Vagina (tissue), 2 donors: Measurements from ENCODE around the gene RNF141.

Experiments
- POLR2A ChIP-seq, 2 donors: fragments of 450-650 bp; IDR thresholded peaks; one replicate each; pipeline ENCODE4 v1.6.1; 2017; ENCODE audit warnings: antibody characterized with exemption in 2 of 2, mild to moderate bottlenecking in 2 of 2, moderate library complexity in 2 of 2
- POLR2AphosphoS5 ChIP-seq, 2 donors: sonication (generic); formaldehyde crosslinking; IDR thresholded peaks; one replicate each; pipeline ENCODE4 v1.9.0; 2017; ENCODE audit warnings: antibody characterized with exemption in 2 of 2, mild to moderate bottlenecking in 2 of 2, low read depth in 1 of 2; ENCODE audit not compliant: insufficient read depth in 1 of 2
- TF ChIP-seq, protein P1 (sequence below), 3 experiments: fragments of 450-650 bp in 2 of 3; fragments of 200-600 bp in 1 of 3; sonication (generic) in 1 of 3; IDR thresholded peaks; one replicate each; pipeline ENCODE4 v1.5.1; 2017 to 2019; ENCODE audit warnings: antibody characterized with exemption in 3 of 3, mild to moderate bottlenecking in 2 of 3, moderate library complexity in 2 of 3

DNA sequence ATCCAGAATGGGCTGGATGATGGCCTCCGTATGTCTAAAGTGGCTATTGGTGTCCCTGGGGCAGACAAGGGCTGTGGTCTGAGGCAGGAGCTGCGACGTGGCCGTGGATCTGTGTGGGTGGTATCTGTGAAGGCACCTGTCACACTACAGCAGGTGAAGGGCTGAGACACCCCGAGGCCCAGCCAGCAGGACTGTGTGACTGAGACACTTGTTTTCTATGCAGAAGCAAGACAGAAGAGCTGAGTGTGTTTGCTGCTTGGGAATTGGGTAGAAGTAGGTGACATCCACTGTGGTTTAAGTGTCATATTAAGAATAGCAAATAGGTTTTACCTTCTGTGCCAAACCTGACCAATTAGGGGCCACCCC, 51.0 kb downstream of the RNF141 start:
- TF ChIP-seq, protein P1, sequence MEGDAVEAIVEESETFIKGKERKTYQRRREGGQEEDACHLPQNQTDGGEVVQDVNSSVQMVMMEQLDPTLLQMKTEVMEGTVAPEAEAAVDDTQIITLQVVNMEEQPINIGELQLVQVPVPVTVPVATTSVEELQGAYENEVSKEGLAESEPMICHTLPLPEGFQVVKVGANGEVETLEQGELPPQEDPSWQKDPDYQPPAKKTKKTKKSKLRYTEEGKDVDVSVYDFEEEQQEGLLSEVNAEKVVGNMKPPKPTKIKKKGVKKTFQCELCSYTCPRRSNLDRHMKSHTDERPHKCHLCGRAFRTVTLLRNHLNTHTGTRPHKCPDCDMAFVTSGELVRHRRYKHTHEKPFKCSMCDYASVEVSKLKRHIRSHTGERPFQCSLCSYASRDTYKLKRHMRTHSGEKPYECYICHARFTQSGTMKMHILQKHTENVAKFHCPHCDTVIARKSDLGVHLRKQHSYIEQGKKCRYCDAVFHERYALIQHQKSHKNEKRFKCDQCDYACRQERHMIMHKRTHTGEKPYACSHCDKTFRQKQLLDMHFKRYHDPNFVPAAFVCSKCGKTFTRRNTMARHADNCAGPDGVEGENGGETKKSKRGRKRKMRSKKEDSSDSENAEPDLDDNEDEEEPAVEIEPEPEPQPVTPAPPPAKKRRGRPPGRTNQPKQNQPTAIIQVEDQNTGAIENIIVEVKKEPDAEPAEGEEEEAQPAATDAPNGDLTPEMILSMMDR (IDR thresholded peaks at IDR 0.05): no peak
- TF ChIP-seq POLR2A (IDR thresholded peaks at IDR 0.05) (no peak), POLR2AphosphoS5 (IDR thresholded peaks at IDR 0.05; ENCODE audit: insufficient read depth in 1 of 2, low read depth in 1 of 2) (no peak)
